ENCODE measurements around the gene CDHR2.

The CDHR2 gene

GRCh38 chr5:176625966-176626875 lies 77.1 kb downstream of the CDHR2 start:
- no peak for DNase-seq

- DNase-seq, result no peak
These were observed 77.7 kb downstream of the CDHR2 start for GRCh38 chr5:176626876-176627236.

- DNase-seq, result no peak
These were observed 78.4 kb downstream of the CDHR2 start for GRCh38 chr5:176627582-176627981.

- DNase-seq, result no peak
These were observed 79.5 kb downstream of the CDHR2 start for GRCh38 chr5:176628406-176629228.

GRCh38 chr5:176629317-176629852 lies 80.2 kb downstream of the CDHR2 start:
- DNase-seq, result no peak

GRCh38 chr5:176629853-176630680 lies 80.9 kb downstream of the CDHR2 start, which contains the start of the genes EIF4E1B and SNCB:
EIF4E1B (plus strand) TSS chr5:176630675; CDS start chr5:176642788, 12,113 bp downstream.
SNCB (minus strand) TSS chr5:176630534; CDS start chr5:176629654, 880 bp downstream.
- no peak for DNase-seq

GRCh38 chr5:176630681-176631222 lies 81.6 kb downstream of the CDHR2 start:
- DNase-seq, result no peak

GRCh38 chr5:176631383-176632200 lies 82.5 kb downstream of the CDHR2 start:
- DNase-seq, result no peak

GRCh38 chr5:176632745-176633144 lies 83.6 kb downstream of the CDHR2 start:
- DNase-seq, result no peak

- DNase-seq, result no peak
These were observed 84.5 kb downstream of the CDHR2 start for GRCh38 chr5:176633598-176633997.

GRCh38 chr5:176636426-176636825 lies 87.3 kb downstream of the CDHR2 start:
- no peak for DNase-seq

GRCh38 chr5:176637556-176637955 lies 88.4 kb downstream of the CDHR2 start:
- DNase-seq, result no peak

- no peak for DNase-seq
These were observed 89.3 kb downstream of the CDHR2 start for GRCh38 chr5:176638437-176638836.

- no peak for DNase-seq
These were observed 90.1 kb downstream of the CDHR2 start for GRCh38 chr5:176639208-176639607.

- no peak for DNase-seq
These were observed 90.8 kb downstream of the CDHR2 start for GRCh38 chr5:176639981-176640380.

GRCh38 chr5:176640616-176641015 lies 91.5 kb downstream of the CDHR2 start:
- no peak for DNase-seq

GRCh38 chr5:176642675-176643490 lies 93.7 kb downstream of the CDHR2 start:
- no peak for DNase-seq

GRCh38 chr5:176643491-176644219 lies 94.5 kb downstream of the CDHR2 start:
- no peak for DNase-seq

- no peak for DNase-seq
These were observed 95.2 kb downstream of the CDHR2 start for GRCh38 chr5:176644294-176644693.

Measured in kidney glomerular epithelial cell (primary cell).